Prostate gland (tissue), 2 donors: ENCODE results near the gene LDB2. TPM values are rescaled to one million over a fixed set of nuclear protein-coding genes. Genes with fewer than 3 reads are reported as not detected.

Source experiments
- DNase-seq: peaks from one replicate; pipeline ENCODE4 v3.0.0-alpha.2; 2019; ENCODE audit warnings: low spot score
- H3K27ac ChIP-seq, 2 donors: fragments of 200-600 bp; sonication (generic); 2 replicates each; pipeline ENCODE4 v1.5.1; 2017 to 2019
- H3K27me3 ChIP-seq: fragments of 200-600 bp; sonication (generic); replicated peaks from 2 replicates; pipeline ENCODE4 v1.5.1; 2019; ENCODE audit not compliant: insufficient read depth
- H3K36me3 ChIP-seq, 2 donors: fragments of 200-600 bp; sonication (generic); 1 replicate in 1 of 2; 2 replicates in 1 of 2; pipeline versions ENCODE4 v1.5.1 to v1.8.1; 2017 to 2019
- H3K4me1 ChIP-seq: fragments of 200-600 bp; sonication (generic); replicated peaks from 2 replicates; pipeline ENCODE4 v1.5.1; 2019
- H3K4me3 ChIP-seq, 2 donors: fragments of 200-600 bp; sonication (generic); 2 replicates each; pipeline ENCODE4 v1.5.1; 2017 to 2019
- H3K9me3 ChIP-seq: fragments of 200-600 bp; sonication (generic); 2 replicates; pipeline ENCODE4 v1.5.1; 2017
- POLR2A ChIP-seq: fragments of 450-650 bp; IDR thresholded peaks from one replicate; pipeline ENCODE4 v1.6.1; 2016; ENCODE audit warnings: antibody characterized with exemption, mild to moderate bottlenecking
- POLR2AphosphoS5 ChIP-seq: sonication (generic); formaldehyde crosslinking; IDR thresholded peaks from one replicate; pipeline ENCODE4 v1.6.1; 2017; ENCODE audit warnings: antibody characterized with exemption
- WGBS: methylation state at CpG from one replicate; pipeline ENCODE4 v1.1.5; 2018; 5-methylcytosine and 5-hydroxymethylcytosine counted together
- intact Hi-C: fragments of 100-400 bp; cut with DNase I; formaldehyde crosslinking; loops from one replicate; pipeline ENCODE4 v1.14.2; 2022
- total RNA-seq, 2 donors: library from RNA; depleted of rRNA; stranded (reverse); fragments of >200 nt; gene quantifications; one replicate each; pipeline ENCODE4 v1.1.0, GENCODE V29; 2016
- TF ChIP-seq, protein P1 (sequence below), 4 experiments: fragments of 200-600 bp in 2 of 4; fragments of 450-650 bp in 2 of 4; sonication (generic) in 2 of 4; IDR thresholded peaks; 1 replicate in 3 of 4; 2 replicates in 1 of 4; pipeline ENCODE4 v1.5.1; 2016 to 2019; ENCODE audit warnings: antibody characterized with exemption in 4 of 4, mild to moderate bottlenecking in 2 of 4, moderate library complexity in 2 of 4

Gene LDB2
- total RNA-seq, 2 donors from 2014 or later, result 6.0 to 37.7 TPM

DNA sequence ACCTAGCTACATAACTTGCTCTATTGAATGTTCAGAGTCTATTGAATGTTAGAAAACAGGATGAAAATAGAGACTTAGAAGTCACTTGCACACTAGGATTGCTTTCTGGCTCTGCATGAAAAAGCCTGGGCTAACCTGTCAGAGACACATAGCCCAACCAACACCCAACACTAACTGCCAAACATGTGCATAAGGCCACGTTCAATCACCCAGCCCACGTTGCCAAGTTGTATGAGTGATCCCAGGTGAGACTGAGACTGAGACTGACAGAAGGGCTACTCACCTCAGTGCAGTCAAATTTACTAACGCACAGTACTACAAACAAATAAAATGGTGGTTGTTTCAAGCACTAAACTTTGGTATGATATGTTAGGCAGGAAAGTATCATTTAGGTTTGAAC, 61.0 kb downstream of the LDB2 start:
- H3K4me1 ChIP-seq, result no peaks in the 10 kb centered on the region
- TF ChIP-seq POLR2AphosphoS5 (no peak), POLR2A (no peak)
- TF ChIP-seq, protein P1, sequence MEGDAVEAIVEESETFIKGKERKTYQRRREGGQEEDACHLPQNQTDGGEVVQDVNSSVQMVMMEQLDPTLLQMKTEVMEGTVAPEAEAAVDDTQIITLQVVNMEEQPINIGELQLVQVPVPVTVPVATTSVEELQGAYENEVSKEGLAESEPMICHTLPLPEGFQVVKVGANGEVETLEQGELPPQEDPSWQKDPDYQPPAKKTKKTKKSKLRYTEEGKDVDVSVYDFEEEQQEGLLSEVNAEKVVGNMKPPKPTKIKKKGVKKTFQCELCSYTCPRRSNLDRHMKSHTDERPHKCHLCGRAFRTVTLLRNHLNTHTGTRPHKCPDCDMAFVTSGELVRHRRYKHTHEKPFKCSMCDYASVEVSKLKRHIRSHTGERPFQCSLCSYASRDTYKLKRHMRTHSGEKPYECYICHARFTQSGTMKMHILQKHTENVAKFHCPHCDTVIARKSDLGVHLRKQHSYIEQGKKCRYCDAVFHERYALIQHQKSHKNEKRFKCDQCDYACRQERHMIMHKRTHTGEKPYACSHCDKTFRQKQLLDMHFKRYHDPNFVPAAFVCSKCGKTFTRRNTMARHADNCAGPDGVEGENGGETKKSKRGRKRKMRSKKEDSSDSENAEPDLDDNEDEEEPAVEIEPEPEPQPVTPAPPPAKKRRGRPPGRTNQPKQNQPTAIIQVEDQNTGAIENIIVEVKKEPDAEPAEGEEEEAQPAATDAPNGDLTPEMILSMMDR (IDR thresholded peaks at IDR 0.05), result no peak
- H3K27me3 ChIP-seq, result no peaks in the 10 kb centered on the region
- intact Hi-C loops, result no loop called here
- H3K9me3 ChIP-seq, result no peaks in the 10 kb centered on the region
- WGBS, result 72% methylated on average over 3 of the region's 3 CpGs
- no peak overlapping the region for H3K4me3 ChIP-seq
- H3K36me3 ChIP-seq, result no peaks in the 10 kb centered on the region
- DNase-seq, result no peak
- H3K27ac ChIP-seq, result no peak overlapping the region

DNA sequence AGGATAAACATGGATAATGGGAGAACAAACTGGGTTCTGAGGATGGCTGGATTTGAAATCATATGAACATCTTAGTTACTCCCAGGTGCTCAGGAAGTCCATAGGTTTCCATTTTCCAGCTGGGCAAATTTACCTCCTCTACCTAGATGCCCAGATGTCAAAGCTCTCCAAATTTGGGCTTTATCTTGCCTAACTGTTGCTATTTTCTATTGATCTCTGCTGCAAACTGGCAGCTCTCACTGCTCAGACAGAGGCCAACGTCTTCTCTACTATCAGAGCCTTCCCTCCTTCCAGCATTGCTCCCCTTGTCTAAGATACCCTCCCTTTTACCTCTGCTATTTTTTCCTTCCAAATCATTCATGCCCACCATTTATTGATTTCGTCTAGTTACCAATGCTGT, 62.1 kb downstream of the LDB2 start:
- intact Hi-C loops, result no loop called here

DNA sequence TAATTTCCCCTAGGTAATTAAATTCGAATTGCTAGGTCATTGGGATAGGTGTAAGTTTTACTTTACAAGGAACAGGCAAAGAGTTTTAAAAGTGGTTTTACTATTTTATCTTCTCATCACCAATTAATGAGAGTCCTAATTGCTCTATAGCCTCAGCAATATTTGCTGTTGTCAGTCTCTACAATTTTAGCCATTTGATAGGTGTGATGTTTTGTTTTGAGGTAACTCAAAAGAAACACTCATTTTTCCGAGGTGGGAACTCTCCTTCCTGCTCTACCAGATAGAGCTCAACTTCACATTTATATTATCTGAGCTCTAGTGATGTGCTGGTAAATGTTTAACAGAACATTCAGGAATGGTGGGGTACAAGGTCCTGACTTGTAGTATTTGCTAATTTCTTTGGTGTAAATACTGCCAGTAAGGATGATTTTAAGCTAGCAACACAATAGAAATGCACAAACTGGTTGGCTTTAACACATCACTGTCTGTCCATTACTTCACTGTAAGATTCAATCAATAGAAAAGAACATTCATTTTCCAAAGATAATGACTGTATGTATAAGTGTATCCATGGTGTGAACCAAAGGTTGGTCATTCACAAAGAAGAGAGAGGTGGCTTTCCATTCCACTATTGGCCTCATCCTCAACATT, 62.7 kb downstream of the LDB2 start:
- 65% methylated on average over 2 of the region's 2 CpGs for WGBS
- Histone ChIP-seq H3K27me3 (no peaks in the 10 kb centered on the region), H3K36me3 (no peaks in the 10 kb centered on the region), H3K4me1 (no peaks in the 10 kb centered on the region), H3K27ac (no peak overlapping the region), H3K9me3 (no peaks in the 10 kb centered on the region), H3K4me3 (no peak overlapping the region)
- intact Hi-C loops, result no loop called here
- no peak for DNase-seq
- TF ChIP-seq POLR2A (no peak), POLR2AphosphoS5 (no peak)
- TF ChIP-seq, protein P1 (IDR thresholded peaks at IDR 0.05), result no peak

More for the DNA sequence above, 62.1 kb downstream of the LDB2 start:
- Histone ChIP-seq H3K36me3 (no peaks in the 10 kb centered on the region), H3K27ac (no peak overlapping the region), H3K9me3 (no peaks in the 10 kb centered on the region), H3K4me1 (no peaks in the 10 kb centered on the region), H3K27me3 (no peaks in the 10 kb centered on the region), H3K4me3 (no peak overlapping the region)
- TF ChIP-seq, protein P1 (IDR thresholded peaks at IDR 0.05), result no peak
- TF ChIP-seq POLR2AphosphoS5 (no peak), POLR2A (no peak)
- no peak for DNase-seq
- WGBS, result 83% methylated on average over 2 of the region's 2 CpGs

DNA sequence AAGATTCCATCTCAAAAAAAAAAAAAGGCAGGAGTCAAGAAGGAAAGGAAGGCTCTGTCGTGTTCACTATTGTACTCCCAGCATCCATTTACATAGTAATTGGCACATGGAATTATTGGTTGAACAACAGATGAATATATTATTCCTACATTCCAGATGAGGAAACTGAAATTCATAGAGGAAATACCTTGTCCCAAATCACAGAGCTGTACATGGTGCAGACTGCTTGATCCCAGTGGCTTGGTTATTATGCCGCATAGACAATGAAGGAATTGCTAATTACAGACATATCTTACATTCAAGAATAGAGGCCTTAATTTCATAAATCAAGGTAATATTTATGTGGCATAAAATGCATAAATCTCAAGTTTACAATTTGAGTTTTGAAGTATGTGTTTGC, 63.6 kb downstream of the LDB2 start:
- TF ChIP-seq POLR2AphosphoS5, result no peak
- TF ChIP-seq, protein P1 (IDR thresholded peaks at IDR 0.05), result no peak
- TF ChIP-seq POLR2A, result no peak
- DNase-seq, result no peak
- H3K27me3 ChIP-seq, result no peaks in the 10 kb centered on the region
- intact Hi-C loops, result no loop called here
- H3K9me3 ChIP-seq, result no peaks in the 10 kb centered on the region
- H3K4me3 ChIP-seq, result no peak overlapping the region
- WGBS, result 96% methylated on average over 2 of the region's 2 CpGs
- no peak overlapping the region for H3K27ac ChIP-seq
- no peaks in the 10 kb centered on the region for H3K4me1 ChIP-seq
- no peaks in the 10 kb centered on the region for H3K36me3 ChIP-seq

DNA sequence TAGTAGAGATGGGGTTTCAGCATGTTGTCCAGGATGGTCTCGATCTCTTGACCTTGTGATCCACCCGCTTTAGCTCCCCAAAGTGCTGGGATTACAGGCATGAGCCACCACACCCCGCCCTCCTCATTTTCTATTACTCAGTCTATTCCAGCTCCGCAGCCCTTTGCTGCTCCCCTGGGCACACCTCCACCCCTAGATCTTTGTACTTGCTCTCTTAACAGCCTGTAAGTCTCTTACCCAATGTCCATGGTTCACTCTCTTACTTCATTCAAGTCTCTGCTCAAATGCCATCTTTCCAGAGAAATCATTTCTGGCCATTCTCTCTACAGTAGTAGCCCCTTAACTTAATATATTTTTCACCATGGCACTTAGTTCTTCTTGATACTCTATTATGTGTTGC, 64.7 kb downstream of the LDB2 start:
- intact Hi-C loops, result no loop called here
- 92% methylated on average over 4 of the region's 4 CpGs for WGBS

More for the DNA sequence above, 64.7 kb downstream of the LDB2 start:
- Histone ChIP-seq H3K4me1 (no peaks in the 10 kb centered on the region), H3K36me3 (no peaks in the 10 kb centered on the region), H3K4me3 (no peak overlapping the region), H3K27ac (no peak overlapping the region), H3K27me3 (no peaks in the 10 kb centered on the region), H3K9me3 (no peaks in the 10 kb centered on the region)
- no peak for DNase-seq
- no peak for TF ChIP-seq POLR2AphosphoS5
- TF ChIP-seq, protein P1 (IDR thresholded peaks at IDR 0.05), result no peak
- TF ChIP-seq POLR2A, result no peak
